Gastrocnemius medialis (tissue), 4 donors: ENCODE measurements around the gene WDR46. TPM values are rescaled to one million over a fixed set of nuclear protein-coding genes. Genes with fewer than 3 reads are reported as not detected.
A peak's percentile ranks its signal among the peaks of the same experiment; 100 is the strongest.

Experiments used
- ATAC-seq, 2 donors: fragments of 150-250 bp; one replicate each; pipeline ENCODE4 v1.9.1; 2016
- DNase-seq, 2 donors: peaks; one replicate each; pipeline ENCODE4 v3.0.0-alpha.2; 2019
- H3K27ac ChIP-seq, 4 donors: fragments of 200-600 bp; sonication (generic); 1 replicate in 1 of 4; 2 replicates in 3 of 4; pipeline ENCODE4 v1.5.1; 2016 to 2018; ENCODE audit warnings: mild to moderate bottlenecking in 2 of 4, moderate library complexity in 1 of 4
- H3K27me3 ChIP-seq, 3 donors: fragments of 200-600 bp; sonication (generic) in 2 of 3; 1 replicate in 1 of 3; 2 replicates in 2 of 3; pipeline versions ENCODE4 v1.5.1 to v1.6.0; 2016 to 2019; ENCODE audit warnings: mild to moderate bottlenecking in 1 of 3, moderate library complexity in 1 of 3
- H3K36me3 ChIP-seq, 2 donors: fragments of 200-600 bp; sonication (generic) in 1 of 2; one replicate each; pipeline ENCODE4 v1.5.1; 2017 to 2018
- H3K4me1 ChIP-seq, 2 donors: fragments of 200-600 bp; sonication (generic) in 1 of 2; one replicate each; pipeline ENCODE4 v1.5.1; 2016 to 2017; ENCODE audit warnings: mild to moderate bottlenecking in 2 of 2
- H3K4me3 ChIP-seq, 4 donors: fragments of 200-600 bp; sonication (generic) in 3 of 4; 1 replicate in 1 of 4; 2 replicates in 3 of 4; pipeline ENCODE4 v1.5.1; 2016 to 2019; ENCODE audit warnings: mild to moderate bottlenecking in 2 of 4
- H3K9me3 ChIP-seq, 3 donors: fragments of 200-600 bp; sonication (generic) in 2 of 3; 1 replicate in 1 of 3; 2 replicates in 2 of 3; pipeline ENCODE4 v1.5.1; 2016 to 2019
- CTCF ChIP-seq, 5 experiments: fragments of 450-650 bp in 3 of 5; fragments of 200-600 bp in 2 of 5; sonication (generic) in 2 of 5; IDR thresholded peaks in 4 of 5; conservative IDR thresholded peaks in 1 of 5; 1 replicate in 4 of 5; 2 replicates in 1 of 5; pipeline ENCODE4 v1.5.1; 2016 to 2019; ENCODE audit warnings: antibody characterized with exemption in 5 of 5, mild to moderate bottlenecking in 3 of 5, moderate library complexity in 3 of 5
- POLR2A ChIP-seq, 2 donors: fragments of 450-650 bp; IDR thresholded peaks; one replicate each; pipeline ENCODE4 v1.6.1; 2017; ENCODE audit warnings: antibody characterized with exemption in 2 of 2, mild to moderate bottlenecking in 2 of 2, moderate library complexity in 2 of 2
- in situ Hi-C, 4 donors: fragments of 200-750 bp; cut with MboI; loops; one replicate each; pipeline versions ENCODE4 v1.15.0 to v1.8.0; 2017; ENCODE audit warnings: low sequenced_read_pairs in 4 of 4
- intact Hi-C: fragments of 100-400 bp; cut with DNase I; formaldehyde crosslinking; loops from one replicate; pipeline ENCODE4 v1.15.1; 2023; ENCODE audit warnings: low total_unique reads
- total RNA-seq, 4 donors: library from RNA; depleted of rRNA; stranded (reverse); fragments of >200 nt; gene quantifications; one replicate each; pipeline versions ENCODE4 v1.1.0 to v1.2.3, GENCODE V29; 2016

WDR46 gene
- total RNA-seq, 4 donors from 2014 or later, result 34.5 to 57.3 (median 49.1) TPM

- ATAC-seq (no peak), DNase-seq (no peak)
- peak overlapping the region; percentile 67 to 95 (median 80) for H3K4me3 ChIP-seq
- in situ Hi-C loops, result no loop called here
- H3K36me3 ChIP-seq, result peaks cover 0 to 50% of the 10 kb centered on the region in 2 donors
- peaks cover 52 to 61% of the 10 kb centered on the region in 2 donors for H3K4me1 ChIP-seq
- no peaks in the 10 kb centered on the region for H3K9me3 ChIP-seq
- H3K27ac ChIP-seq, result peak overlapping the region; percentile 85 to 96 (median 90)
- intact Hi-C loops, result loop anchor here (2.0 to 10.0 kb wide), 3 partner anchors 25 to 1099 kb away; partner anchors contain the start of genes AGPAT1, RING1 and RNF5
- TF ChIP-seq POLR2A (IDR thresholded peaks at IDR 0.05), result no peak
- H3K27me3 ChIP-seq, result no peaks in the 10 kb centered on the region
Measured at GRCh38 chr6:33273129-33273923, 15.7 kb downstream of the WDR46 start.

- intact Hi-C loops (loop anchor here (1.0 to 10.0 kb wide), 4 partner anchors 17 to 1098 kb away; partner anchors contain the start of genes AGPAT1, PFDN6, RING1 and RNF5), in situ Hi-C loops (no loop called here)
- peak; percentile 12 to 27 for ATAC-seq
- peak overlapping the region; percentile 67 to 95 (median 80) for H3K4me3 ChIP-seq
- H3K9me3 ChIP-seq, result no peaks in the 10 kb centered on the region
- peaks cover 47 to 55% of the 10 kb centered on the region in 2 donors for H3K4me1 ChIP-seq
- H3K27me3 ChIP-seq, result no peaks in the 10 kb centered on the region
- H3K36me3 ChIP-seq, result peaks cover 0 to 58% of the 10 kb centered on the region in 2 donors
- no peak for TF ChIP-seq CTCF (IDR thresholded peaks at IDR 0.05 in 4 of 5, conservative IDR thresholded peaks at IDR 0.05 in 1 of 5)
- TF ChIP-seq POLR2A (IDR thresholded peaks at IDR 0.05), result no peak
- no peak for DNase-seq
- peak overlapping the region; percentile 85 to 96 (median 90) for H3K27ac ChIP-seq
Measured at GRCh38 chr6:33272275-33273128, 16.5 kb downstream of the WDR46 start.

- ATAC-seq, result peak; percentile 98 to 99
- peaks cover 46 to 53% of the 10 kb centered on the region in 2 donors for H3K4me1 ChIP-seq
- peak within 1 kb of the TSS; percentile 85 to 96 (median 90) for H3K27ac ChIP-seq
- in situ Hi-C loops, result no loop called here
- peak; percentile 95 to 96 for DNase-seq
- intact Hi-C loops, result loop anchor here (1.0 to 10.0 kb wide), 5 partner anchors 18 to 1097 kb away; partner anchors contain the start of genes AGPAT1, PFDN6, RING1 and RNF5
- peaks cover 0 to 67% of the 10 kb centered on the region in 2 donors for H3K36me3 ChIP-seq
- TF ChIP-seq POLR2A (IDR thresholded peaks at IDR 0.05) (peak; percentile 92 to 95), CTCF (IDR thresholded peaks at IDR 0.05 in 4 of 5, conservative IDR thresholded peaks at IDR 0.05 in 1 of 5) (no peak)
- H3K27me3 ChIP-seq, result no peaks in the 10 kb centered on the region
- H3K9me3 ChIP-seq, result no peaks in the 10 kb centered on the region
- peak within 1 kb of the TSS; percentile 67 to 95 (median 80) for H3K4me3 ChIP-seq
Measured at GRCh38 chr6:33271468-33272274, 17.4 kb downstream of the WDR46 start, which contains the start of the genes RPS18 and VPS52. Gene RPS18, plus strand, starts transcription at chr6:33272075. Its CDS starts 45 bp downstream, at chr6:33272120. Gene VPS52, minus strand, starts transcription at chr6:33271876. Its CDS starts 201 bp downstream, at chr6:33271675.

GRCh38 chr6:33271117-33271467 lies 17.9 kb downstream of the WDR46 start:
- DNase-seq (no peak), ATAC-seq (peak; percentile 6 to 29)
- peak overlapping the region; percentile 67 to 95 (median 80) for H3K4me3 ChIP-seq
- in situ Hi-C loops (no loop called here), intact Hi-C loops (loop anchor here (1.0 to 10.0 kb wide), 2 partner anchors 28 to 1096 kb away; partner anchors contain the start of genes AGPAT1 and RNF5)
- peaks cover 0 to 69% of the 10 kb centered on the region in 2 donors for H3K36me3 ChIP-seq
- H3K9me3 ChIP-seq, result no peaks in the 10 kb centered on the region
- H3K27me3 ChIP-seq, result no peaks in the 10 kb centered on the region
- TF ChIP-seq POLR2A (IDR thresholded peaks at IDR 0.05), result no peak
- TF ChIP-seq CTCF (IDR thresholded peaks at IDR 0.05 in 4 of 5, conservative IDR thresholded peaks at IDR 0.05 in 1 of 5), result no peak
- H3K27ac ChIP-seq, result peak overlapping the region; percentile 85 to 96 (median 90)
- peaks cover 41 to 47% of the 10 kb centered on the region in 2 donors for H3K4me1 ChIP-seq
